ENCODE measurements around the gene CENPM.

GRCh38 chr22:41947424-41948080, 600 bp upstream of the CENPM start:
- TF ChIP-seq POLR2A (IDR thresholded peaks at IDR 0.05) (no peak), CTCF (IDR thresholded peaks at IDR 0.05) (no peak)
